SK-N-MC (cell line): ENCODE results near the gene KCNE4.

Experiments used
- EZH2 ChIP-seq: fragments of 200-600 bp; sonication (generic); IDR thresholded peaks from one replicate; pipeline ENCODE4 v1.6.1; 2017; ENCODE audit warnings: antibody characterized with exemption
- POLR2AphosphoS5 ChIP-seq: IDR thresholded peaks from 2 replicates; pipeline ENCODE4 v1.6.1; 2012; ENCODE audit warnings: mild to moderate bottlenecking, low read depth, low read length, borderline replicate concordance

DNA sequence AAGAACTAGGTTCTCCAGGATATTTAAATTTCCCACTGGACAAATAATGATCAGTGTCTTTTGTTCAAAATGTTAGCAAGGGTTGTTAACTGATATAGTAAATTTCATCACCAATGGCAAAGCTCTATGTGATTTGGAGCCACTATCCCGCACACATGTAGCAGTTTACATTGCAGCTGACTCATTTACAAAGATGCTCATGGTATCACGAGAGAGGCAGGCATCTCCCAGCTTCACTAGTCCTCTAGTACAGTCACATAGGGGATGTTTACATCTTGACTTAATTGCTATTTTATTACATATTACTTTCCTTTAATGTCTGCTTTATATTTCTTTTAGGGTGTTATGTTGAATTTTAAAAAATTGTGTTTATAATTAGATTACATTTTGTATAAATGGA lies 30.7 kb downstream of the KCNE4 start:
- TF ChIP-seq EZH2 (no peak), POLR2AphosphoS5 (no peak)
